ENCODE measurements around the gene ME3.

The ME3 gene

DNA sequence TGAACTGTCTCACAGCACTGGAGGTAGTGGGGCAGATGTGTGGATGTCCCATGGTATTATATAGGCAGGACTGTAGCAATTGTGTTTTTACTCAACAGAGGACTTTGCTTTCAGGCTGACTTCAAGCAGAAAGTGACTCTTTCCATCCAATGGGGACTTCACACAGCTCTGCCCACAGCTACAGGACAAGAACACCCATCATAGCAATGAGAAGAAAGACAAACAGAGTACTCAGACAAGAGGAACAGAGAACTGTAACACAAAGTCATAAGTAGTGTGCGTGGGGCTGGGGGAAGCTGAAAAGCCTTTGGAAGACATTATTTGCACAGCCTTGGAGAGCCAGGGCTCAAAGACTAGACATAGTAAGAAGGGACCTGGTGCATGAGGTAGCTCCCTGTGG is 227.4 kb downstream of the ME3 start:
- H2BK15ac ChIP-seq (ENCODE audit: low read length): no peak overlapping the region
- H2AFZ ChIP-seq (ENCODE audit: low read length): no peak overlapping the region
- no peaks in the 10 kb centered on the region for H3K27me3 ChIP-seq (ENCODE audit: control insufficient read depth in 3 of 3, insufficient read depth in 3 of 3, low read depth in 1 of 3, low read length in 3 of 3)
- no peak overlapping the region for H4K8ac ChIP-seq (ENCODE audit: low read depth, low read length)
- peaks cover 0 to 7% of the 10 kb centered on the region in 2 donors for H3K9me3 ChIP-seq (replicated peaks in 1 of 2; ENCODE audit: control insufficient read depth in 2 of 2, insufficient read depth in 1 of 2, low read depth in 1 of 2, low read length in 2 of 2)
- H3K4me1 ChIP-seq (ENCODE audit: control insufficient read depth in 2 of 2, insufficient read depth in 1 of 2, low read depth in 1 of 2, low read length in 2 of 2): no peaks in the 10 kb centered on the region
- H3K4ac ChIP-seq (ENCODE audit: low read length): no peak overlapping the region
- H3K79me1 ChIP-seq (ENCODE audit: low read depth, low read length): peaks cover 1% of the 10 kb centered on the region
- H3K4me3 ChIP-seq (ENCODE audit: low read length in 2 of 2): no peak overlapping the region
- H3K14ac ChIP-seq (ENCODE audit: low read length): no peak overlapping the region
- no peak overlapping the region for H4K91ac ChIP-seq (ENCODE audit: low read depth, low read length, poor library complexity)
- H3K27ac ChIP-seq (replicated peaks; ENCODE audit: low read length): no peak overlapping the region
- no peak overlapping the region for H3K18ac ChIP-seq (ENCODE audit: low read length)
- no peak overlapping the region for H3K23ac ChIP-seq (ENCODE audit: low read depth, low read length, poor library complexity)
- DNase-seq (ENCODE audit: low spot score): no peak
- no peak overlapping the region for H2BK12ac ChIP-seq (ENCODE audit: low read length)
- no peak overlapping the region for H2AK5ac ChIP-seq (ENCODE audit: low read depth, low read length)
- no peak overlapping the region for H2BK5ac ChIP-seq (ENCODE audit: low read length)
- H3K4me2 ChIP-seq (ENCODE audit: insufficient read depth, low read length, poor library complexity, severe bottlenecking): no peak overlapping the region
- no CpG with 5 or more reads among the region's 1 CpG for WGBS, 2 donors (ENCODE audit: extremely low coverage in 2 of 2, insufficient read length in 2 of 2, insufficient replicate concordance in 1 of 2)
- H3K9ac ChIP-seq (ENCODE audit: low read depth, low read length, poor library complexity): no peak overlapping the region
- H3K36me3 ChIP-seq (replicated peaks in 1 of 2; ENCODE audit: control insufficient read depth in 2 of 2, insufficient read depth in 2 of 2, low read length in 2 of 2): peaks cover 0 to 48% of the 10 kb centered on the region in 2 donors
- no peak overlapping the region for H2BK120ac ChIP-seq (ENCODE audit: low read depth, low read length)

DNA sequence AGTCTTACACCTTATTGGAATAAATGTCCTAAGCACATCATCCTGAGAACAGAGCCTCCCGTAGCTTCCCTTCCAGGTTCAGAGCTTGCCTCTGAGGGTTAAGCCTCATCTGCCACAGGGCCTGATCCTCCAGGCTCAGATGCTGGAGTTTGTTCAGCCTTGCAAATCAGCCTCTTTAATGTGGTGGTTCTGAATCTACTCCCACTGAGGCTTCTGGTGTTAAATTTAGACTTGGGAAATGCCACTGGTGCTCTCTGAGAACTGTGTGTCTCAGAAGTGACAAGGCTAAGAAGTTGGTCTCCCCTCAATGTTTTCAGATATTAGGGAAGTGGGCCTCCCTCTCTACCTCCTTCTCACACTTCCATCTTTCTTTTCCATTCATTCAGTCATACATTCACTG is 229.0 kb downstream of the ME3 start:
- Histone ChIP-seq H2AK5ac (ENCODE audit: low read depth, low read length) (no peak overlapping the region), H3K4me1 (ENCODE audit: control insufficient read depth in 2 of 2, insufficient read depth in 1 of 2, low read depth in 1 of 2, low read length in 2 of 2) (no peaks in the 10 kb centered on the region), H4K91ac (ENCODE audit: low read depth, low read length, poor library complexity) (no peak overlapping the region), H2AFZ (ENCODE audit: low read length) (no peak overlapping the region), H3K9me3 (replicated peaks in 1 of 2; ENCODE audit: control insufficient read depth in 2 of 2, insufficient read depth in 1 of 2, low read depth in 1 of 2, low read length in 2 of 2) (no peaks in the 10 kb centered on the region), H3K4me3 (ENCODE audit: low read length in 2 of 2) (no peak overlapping the region), H3K14ac (ENCODE audit: low read length) (no peak overlapping the region), H3K27me3 (ENCODE audit: control insufficient read depth in 3 of 3, insufficient read depth in 3 of 3, low read depth in 1 of 3, low read length in 3 of 3) (no peaks in the 10 kb centered on the region), H3K79me1 (ENCODE audit: low read depth, low read length) (peaks cover 1% of the 10 kb centered on the region), H2BK120ac (ENCODE audit: low read depth, low read length) (no peak overlapping the region), H3K4me2 (ENCODE audit: insufficient read depth, low read length, poor library complexity, severe bottlenecking) (no peak overlapping the region), H4K8ac (ENCODE audit: low read depth, low read length) (no peak overlapping the region), H2BK12ac (ENCODE audit: low read length) (no peak overlapping the region), H3K23ac (ENCODE audit: low read depth, low read length, poor library complexity) (no peak overlapping the region), H3K27ac (replicated peaks; ENCODE audit: low read length) (no peak overlapping the region), H2BK5ac (ENCODE audit: low read length) (no peak overlapping the region), H3K36me3 (replicated peaks in 1 of 2; ENCODE audit: control insufficient read depth in 2 of 2, insufficient read depth in 2 of 2, low read length in 2 of 2) (peaks cover 0 to 43% of the 10 kb centered on the region in 2 donors), H3K9ac (ENCODE audit: low read depth, low read length, poor library complexity) (no peak overlapping the region), H2BK15ac (ENCODE audit: low read length) (no peak overlapping the region), H3K4ac (ENCODE audit: low read length) (no peak overlapping the region), H3K18ac (ENCODE audit: low read length) (no peak overlapping the region)
- WGBS, 2 donors (ENCODE audit: extremely low coverage in 2 of 2, insufficient read length in 2 of 2, insufficient replicate concordance in 1 of 2): no CpG with 5 or more reads among the region's 1 CpG
- no peak for DNase-seq (ENCODE audit: low spot score)

DNA sequence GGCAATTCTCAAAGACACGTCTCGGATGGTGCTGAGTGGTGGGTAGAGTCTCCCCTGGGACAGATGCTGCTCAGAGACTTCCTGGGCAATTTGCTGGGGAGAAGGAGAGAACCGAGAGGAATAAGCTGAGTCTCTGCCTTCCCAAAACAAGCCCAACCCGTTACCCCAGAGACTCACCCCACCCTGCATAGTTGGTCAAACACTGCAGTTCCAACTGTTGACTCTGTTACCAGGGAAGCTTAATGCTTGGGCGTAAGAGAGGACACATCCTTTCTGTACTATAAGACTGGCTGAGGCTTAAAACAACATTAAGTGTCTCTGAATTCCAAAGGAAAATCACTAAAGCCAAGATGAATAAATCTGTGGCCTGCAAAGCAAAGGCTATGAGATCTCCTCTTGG is 229.6 kb downstream of the ME3 start:
- H3K4me2 ChIP-seq (ENCODE audit: insufficient read depth, low read length, poor library complexity, severe bottlenecking): no peak overlapping the region
- no peak for DNase-seq (ENCODE audit: low spot score)
- no peak overlapping the region for H2BK5ac ChIP-seq (ENCODE audit: low read length)
- H2BK120ac ChIP-seq (ENCODE audit: low read depth, low read length): no peak overlapping the region
- WGBS, 2 donors (ENCODE audit: extremely low coverage in 2 of 2, insufficient read length in 2 of 2, insufficient replicate concordance in 1 of 2): no CpG with 5 or more reads among the region's 5 CpGs
- H3K27me3 ChIP-seq (ENCODE audit: control insufficient read depth in 3 of 3, insufficient read depth in 3 of 3, low read depth in 1 of 3, low read length in 3 of 3): no peaks in the 10 kb centered on the region
- H2BK12ac ChIP-seq (ENCODE audit: low read length): no peak overlapping the region
- H2AFZ ChIP-seq (ENCODE audit: low read length): no peak overlapping the region
- H3K36me3 ChIP-seq (replicated peaks in 1 of 2; ENCODE audit: control insufficient read depth in 2 of 2, insufficient read depth in 2 of 2, low read length in 2 of 2): peaks cover 0 to 40% of the 10 kb centered on the region in 2 donors
- no peaks in the 10 kb centered on the region for H3K9me3 ChIP-seq (replicated peaks in 1 of 2; ENCODE audit: control insufficient read depth in 2 of 2, insufficient read depth in 1 of 2, low read depth in 1 of 2, low read length in 2 of 2)
- no peak overlapping the region for H3K4ac ChIP-seq (ENCODE audit: low read length)
- peaks cover 1% of the 10 kb centered on the region for H3K79me1 ChIP-seq (ENCODE audit: low read depth, low read length)
- no peak overlapping the region for H2AK5ac ChIP-seq (ENCODE audit: low read depth, low read length)
- no peaks in the 10 kb centered on the region for H3K4me1 ChIP-seq (ENCODE audit: control insufficient read depth in 2 of 2, insufficient read depth in 1 of 2, low read depth in 1 of 2, low read length in 2 of 2)
- no peak overlapping the region for H3K18ac ChIP-seq (ENCODE audit: low read length)
- no peak overlapping the region for H2BK15ac ChIP-seq (ENCODE audit: low read length)
- H3K14ac ChIP-seq (ENCODE audit: low read length): no peak overlapping the region
- no peak overlapping the region for H3K27ac ChIP-seq (replicated peaks; ENCODE audit: low read length)
- no peak overlapping the region for H4K91ac ChIP-seq (ENCODE audit: low read depth, low read length, poor library complexity)
- no peak overlapping the region for H3K4me3 ChIP-seq (ENCODE audit: low read length in 2 of 2)
- H3K9ac ChIP-seq (ENCODE audit: low read depth, low read length, poor library complexity): no peak overlapping the region
- no peak overlapping the region for H4K8ac ChIP-seq (ENCODE audit: low read depth, low read length)
- no peak overlapping the region for H3K23ac ChIP-seq (ENCODE audit: low read depth, low read length, poor library complexity)

DNA sequence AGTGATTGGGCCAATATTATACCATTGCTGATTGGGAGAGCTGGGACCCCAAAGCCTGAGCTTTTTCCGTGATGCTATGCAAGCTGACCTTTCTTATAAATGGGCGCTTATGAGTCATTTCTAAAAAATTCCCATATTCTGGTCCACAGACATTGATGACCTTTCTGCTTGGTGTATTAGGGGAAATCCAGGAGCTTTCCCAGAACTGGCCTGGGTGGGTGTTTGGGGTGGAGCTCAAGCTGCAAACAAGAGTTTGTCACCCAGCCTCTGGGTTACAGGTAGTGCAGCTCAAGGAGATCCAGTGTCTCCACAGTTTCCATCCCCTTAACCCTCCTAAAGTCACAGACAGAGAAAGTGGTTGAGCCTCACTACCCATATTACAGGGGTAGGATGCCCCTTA is 230.0 kb downstream of the ME3 start:
- Histone ChIP-seq H3K23ac (ENCODE audit: low read depth, low read length, poor library complexity) (no peak overlapping the region), H4K91ac (ENCODE audit: low read depth, low read length, poor library complexity) (no peak overlapping the region), H3K4me2 (ENCODE audit: insufficient read depth, low read length, poor library complexity, severe bottlenecking) (no peak overlapping the region), H2BK5ac (ENCODE audit: low read length) (no peak overlapping the region), H3K9ac (ENCODE audit: low read depth, low read length, poor library complexity) (no peak overlapping the region), H2BK12ac (ENCODE audit: low read length) (no peak overlapping the region), H2AFZ (ENCODE audit: low read length) (no peak overlapping the region), H3K4me3 (ENCODE audit: low read length in 2 of 2) (no peak overlapping the region), H2BK15ac (ENCODE audit: low read length) (no peak overlapping the region), H3K36me3 (replicated peaks in 1 of 2; ENCODE audit: control insufficient read depth in 2 of 2, insufficient read depth in 2 of 2, low read length in 2 of 2) (peaks cover 0 to 40% of the 10 kb centered on the region in 2 donors), H2AK5ac (ENCODE audit: low read depth, low read length) (no peak overlapping the region), H3K4me1 (ENCODE audit: control insufficient read depth in 2 of 2, insufficient read depth in 1 of 2, low read depth in 1 of 2, low read length in 2 of 2) (no peaks in the 10 kb centered on the region), H2BK120ac (ENCODE audit: low read depth, low read length) (no peak overlapping the region), H4K8ac (ENCODE audit: low read depth, low read length) (no peak overlapping the region), H3K9me3 (replicated peaks in 1 of 2; ENCODE audit: control insufficient read depth in 2 of 2, insufficient read depth in 1 of 2, low read depth in 1 of 2, low read length in 2 of 2) (no peaks in the 10 kb centered on the region), H3K4ac (ENCODE audit: low read length) (no peak overlapping the region), H3K27me3 (ENCODE audit: control insufficient read depth in 3 of 3, insufficient read depth in 3 of 3, low read depth in 1 of 3, low read length in 3 of 3) (no peaks in the 10 kb centered on the region), H3K27ac (replicated peaks; ENCODE audit: low read length) (no peak overlapping the region), H3K18ac (ENCODE audit: low read length) (no peak overlapping the region), H3K14ac (ENCODE audit: low read length) (no peak overlapping the region), H3K79me1 (ENCODE audit: low read depth, low read length) (peaks cover 1% of the 10 kb centered on the region)
- WGBS, 2 donors (ENCODE audit: extremely low coverage in 2 of 2, insufficient read length in 2 of 2, insufficient replicate concordance in 1 of 2): no CpG with 5 or more reads among the region's 2 CpGs
- no peak for DNase-seq (ENCODE audit: low spot score)

All from neuronal stem cell (in vitro differentiated cells).